K562 (cell line): ENCODE data around the gene MIDN. TPM values are rescaled to one million over a fixed set of nuclear protein-coding genes. Genes with fewer than 3 reads are reported as not detected.

ENCODE experiments used
- ARHGAP35 ChIP-seq: fragments of 450-650 bp; IDR thresholded peaks from 2 replicates; pipeline ENCODE4 v1.6.1; 2018; ENCODE audit not compliant: partially characterized antibody
- ARID1B ChIP-seq: fragments of 450-650 bp; IDR thresholded peaks from 2 replicates; pipeline ENCODE4 v1.6.1; 2016; ENCODE audit warnings: antibody characterized with exemption, mild to moderate bottlenecking, inconsistent platforms
- ASH1L ChIP-seq: fragments of 450-650 bp; IDR thresholded peaks from 2 replicates; pipeline ENCODE4 v1.6.1; 2018; ENCODE audit warnings: borderline replicate concordance, mild to moderate bottlenecking, low read depth; ENCODE audit not compliant: partially characterized antibody
- CBX3 ChIP-seq, 2 experiments: IDR thresholded peaks; 1 replicate in 1 of 2; 2 replicates in 1 of 2; pipeline ENCODE4 v1.6.1; 2012; ENCODE audit warnings: inconsistent platforms in 2 of 2, low read length in 2 of 2, borderline replicate concordance in 1 of 2, control low read depth in 1 of 2
- CREM ChIP-seq: IDR thresholded peaks from 2 replicates; pipeline ENCODE4 v1.6.1; 2014; ENCODE audit warnings: antibody characterized with exemption, low read depth
- GATAD2B ChIP-seq: fragments of 450-650 bp; IDR thresholded peaks from 2 replicates; pipeline ENCODE4 v1.6.1; 2017; ENCODE audit warnings: mild to moderate bottlenecking, borderline replicate concordance
- HNRNPLL ChIP-seq: fragments of 200-400 bp; formaldehyde crosslinking; IDR thresholded peaks from 2 replicates; pipeline ENCODE4 v1.6.1; 2017; ENCODE audit warnings: low read length, low read depth, mild to moderate bottlenecking; ENCODE audit not compliant: poor library complexity, severe bottlenecking
- KDM5B ChIP-seq: fragments of 200-600 bp; sonication (generic); IDR thresholded peaks from 2 replicates; pipeline ENCODE4 v1.6.1; 2012; ENCODE audit warnings: low read depth, mild to moderate bottlenecking, moderate library complexity, low read length, control low read depth, inconsistent platforms; ENCODE audit not compliant: insufficient replicate concordance
- L3MBTL2 ChIP-seq: fragments of 450-650 bp; IDR thresholded peaks from 2 replicates; pipeline ENCODE4 v1.6.1; 2016; ENCODE audit warnings: mild to moderate bottlenecking, moderate library complexity
- MYNN ChIP-seq, 2 experiments: sonication (generic); formaldehyde crosslinking in 1 of 2; IDR thresholded peaks; 2 replicates each; pipeline versions ENCODE4 v1.5.0 to v1.6.1; 2016 to 2020; ENCODE audit warnings: antibody characterized with exemption in 1 of 2, missing genetic modification reagents in 1 of 2
- POLR3A ChIP-seq: IDR thresholded peaks from 2 replicates; pipeline ENCODE4 v1.6.1; 2011; ENCODE audit warnings: borderline replicate concordance, mild to moderate bottlenecking, moderate library complexity; ENCODE audit not compliant: insufficient read length, insufficient read depth; ENCODE audit errors: extremely low read depth
- PYGO2 ChIP-seq: fragments of 450-650 bp; IDR thresholded peaks from 2 replicates; pipeline ENCODE4 v1.6.1; 2016; ENCODE audit warnings: mild to moderate bottlenecking, missing genetic modification characterization, moderate library complexity, missing compliant biosample characterization
- SMARCC2 ChIP-seq: fragments of 450-650 bp; IDR thresholded peaks from 2 replicates; pipeline ENCODE4 v1.6.1; 2017; ENCODE audit warnings: antibody characterized with exemption, moderate library complexity, mild to moderate bottlenecking, low read depth
- U2AF1 ChIP-seq: fragments of 200-400 bp; formaldehyde crosslinking; optimal IDR thresholded peaks from 2 replicates; pipeline ENCODE3; 2017; ENCODE audit warnings: mild to moderate bottlenecking, low read depth, low read length, moderate library complexity
- ZFP30 ChIP-seq: fragments of 250-450 bp; sonication (Bioruptor Pico); IDR thresholded peaks from 2 replicates; pipeline ENCODE4 v1.8.0; 2022; ENCODE audit warnings: moderate library complexity, mild to moderate bottlenecking, inconsistent platforms, borderline replicate concordance
- ZFPM2 ChIP-seq: fragments of 250-450 bp; sonication (Bioruptor Pico); IDR thresholded peaks from 2 replicates; pipeline ENCODE4 v1.5.1; 2022; ENCODE audit warnings: mild to moderate bottlenecking
- ZNF197 ChIP-seq: fragments of 200-800 bp; sonication (Bioruptor generic); IDR thresholded peaks from 2 replicates; pipeline ENCODE4 v1.6.1; 2016; ENCODE audit warnings: low read depth, missing genetic modification characterization, missing compliant biosample characterization
- ZSCAN32 ChIP-seq: fragments of 450-650 bp; formaldehyde crosslinking; IDR thresholded peaks from 2 replicates; pipeline ENCODE4 v1.4.0; 2020; ENCODE audit warnings: mild to moderate bottlenecking, moderate library complexity
- polyA plus RNA-seq, 8 experiments: library from polyadenylated mRNA; depleted of rRNA in 4 of 8; stranded (reverse) in 5 of 8; unstranded in 3 of 8; fragments of >200 nt; fragmentation: Nextera tagmentation in 2 of 8; fragmentation: Illumina TruSeq in 1 of 8; extraction: Ambion mirVana in 2 of 8; extraction: Trizol in 1 of 8; gene quantifications; 2 replicates each; pipeline versions ENCODE4 v1.2.1 to v1.2.3, GENCODE V29; 2011 to 2014; ENCODE audit warnings: inconsistent platforms in 1 of 8, missing spikeins in 1 of 8
- total RNA-seq, 7 experiments: library from RNA; depleted of rRNA in 6 of 7; stranded (reverse); fragments of >200 nt in 6 of 7; fragmentation: Illumina TruSeq in 2 of 7; extraction: Trizol in 2 of 7; gene quantifications; 2 replicates each; pipeline versions ENCODE4 v1.2.1 to v1.2.3, GENCODE V29; 2011 to 2021; ENCODE audit warnings: low replicate concordance in 1 of 7
- TF ChIP-seq, protein P1 (sequence below): sonication (generic); formaldehyde crosslinking; IDR thresholded peaks from 2 replicates; pipeline ENCODE4 v1.8.0; 2023; ENCODE audit warnings: mild to moderate bottlenecking, missing genetic modification reagents
- TF ChIP-seq, protein P2 (sequence below): fragments of 250-450 bp; sonication (Bioruptor Pico); IDR thresholded peaks from 2 replicates; pipeline ENCODE4 v1.4.0; 2020; ENCODE audit warnings: borderline replicate concordance
- TF ChIP-seq, protein P3 (sequence below): sonication (generic); formaldehyde crosslinking; IDR thresholded peaks from 2 replicates; pipeline ENCODE4 v1.8.1; 2023; ENCODE audit warnings: mild to moderate bottlenecking, missing genetic modification reagents

Gene MIDN
- total and polyA plus RNA-seq, 9 of the 15 experiments (the other 6 are each of a cell fraction or from before 2014, with no cell fraction given): 0.17 to 120 (median 10.1) TPM

DNA sequence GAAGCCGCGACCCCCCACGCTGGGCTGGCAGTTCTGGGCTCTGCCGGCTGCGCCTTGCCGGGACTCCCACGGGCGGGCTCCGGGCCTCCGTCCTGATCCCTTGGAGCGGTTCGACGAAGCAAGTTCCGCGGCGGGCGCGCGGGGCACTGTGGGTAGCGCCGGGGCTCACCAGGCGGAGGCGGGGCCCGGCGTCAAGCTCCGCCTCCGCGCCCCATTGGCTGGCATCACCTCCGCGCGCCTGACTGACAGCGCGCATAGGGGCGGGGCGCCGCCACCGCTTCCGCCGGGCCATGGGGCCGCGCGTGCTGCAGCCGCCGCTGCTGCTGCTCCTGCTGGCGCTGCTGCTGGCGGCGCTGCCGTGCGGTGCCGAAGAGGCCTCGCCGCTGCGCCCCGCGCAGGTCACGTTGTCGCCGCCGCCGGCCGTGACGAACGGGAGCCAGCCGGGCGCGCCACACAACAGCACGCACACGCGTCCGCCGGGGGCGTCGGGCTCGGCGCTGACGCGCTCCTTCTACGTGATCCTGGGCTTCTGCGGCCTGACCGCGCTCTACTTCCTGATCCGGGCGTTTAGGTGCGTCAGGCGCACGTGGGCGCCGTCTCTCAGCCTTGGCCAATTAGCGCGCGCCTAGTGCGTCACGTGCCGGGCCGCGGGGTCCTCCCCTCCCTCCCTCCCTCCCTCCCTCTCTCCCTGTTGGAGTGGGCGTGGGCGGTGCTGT is 27.0 kb downstream of the MIDN start, which contains the start of gene FAM174C (continued):
- TF ChIP-seq, protein P1, sequence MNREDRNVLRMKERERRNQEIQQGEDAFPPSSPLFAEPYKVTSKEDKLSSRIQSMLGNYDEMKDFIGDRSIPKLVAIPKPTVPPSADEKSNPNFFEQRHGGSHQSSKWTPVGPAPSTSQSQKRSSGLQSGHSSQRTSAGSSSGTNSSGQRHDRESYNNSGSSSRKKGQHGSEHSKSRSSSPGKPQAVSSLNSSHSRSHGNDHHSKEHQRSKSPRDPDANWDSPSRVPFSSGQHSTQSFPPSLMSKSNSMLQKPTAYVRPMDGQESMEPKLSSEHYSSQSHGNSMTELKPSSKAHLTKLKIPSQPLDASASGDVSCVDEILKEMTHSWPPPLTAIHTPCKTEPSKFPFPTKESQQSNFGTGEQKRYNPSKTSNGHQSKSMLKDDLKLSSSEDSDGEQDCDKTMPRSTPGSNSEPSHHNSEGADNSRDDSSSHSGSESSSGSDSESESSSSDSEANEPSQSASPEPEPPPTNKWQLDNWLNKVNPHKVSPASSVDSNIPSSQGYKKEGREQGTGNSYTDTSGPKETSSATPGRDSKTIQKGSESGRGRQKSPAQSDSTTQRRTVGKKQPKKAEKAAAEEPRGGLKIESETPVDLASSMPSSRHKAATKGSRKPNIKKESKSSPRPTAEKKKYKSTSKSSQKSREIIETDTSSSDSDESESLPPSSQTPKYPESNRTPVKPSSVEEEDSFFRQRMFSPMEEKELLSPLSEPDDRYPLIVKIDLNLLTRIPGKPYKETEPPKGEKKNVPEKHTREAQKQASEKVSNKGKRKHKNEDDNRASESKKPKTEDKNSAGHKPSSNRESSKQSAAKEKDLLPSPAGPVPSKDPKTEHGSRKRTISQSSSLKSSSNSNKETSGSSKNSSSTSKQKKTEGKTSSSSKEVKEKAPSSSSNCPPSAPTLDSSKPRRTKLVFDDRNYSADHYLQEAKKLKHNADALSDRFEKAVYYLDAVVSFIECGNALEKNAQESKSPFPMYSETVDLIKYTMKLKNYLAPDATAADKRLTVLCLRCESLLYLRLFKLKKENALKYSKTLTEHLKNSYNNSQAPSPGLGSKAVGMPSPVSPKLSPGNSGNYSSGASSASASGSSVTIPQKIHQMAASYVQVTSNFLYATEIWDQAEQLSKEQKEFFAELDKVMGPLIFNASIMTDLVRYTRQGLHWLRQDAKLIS (CRISPR knock-in tag): no peak; the same call in none of the 2 replicates
- peak; percentile 89 for TF ChIP-seq KDM5B
- TF ChIP-seq GATAD2B: peak; percentile 95
- TF ChIP-seq, protein P2, sequence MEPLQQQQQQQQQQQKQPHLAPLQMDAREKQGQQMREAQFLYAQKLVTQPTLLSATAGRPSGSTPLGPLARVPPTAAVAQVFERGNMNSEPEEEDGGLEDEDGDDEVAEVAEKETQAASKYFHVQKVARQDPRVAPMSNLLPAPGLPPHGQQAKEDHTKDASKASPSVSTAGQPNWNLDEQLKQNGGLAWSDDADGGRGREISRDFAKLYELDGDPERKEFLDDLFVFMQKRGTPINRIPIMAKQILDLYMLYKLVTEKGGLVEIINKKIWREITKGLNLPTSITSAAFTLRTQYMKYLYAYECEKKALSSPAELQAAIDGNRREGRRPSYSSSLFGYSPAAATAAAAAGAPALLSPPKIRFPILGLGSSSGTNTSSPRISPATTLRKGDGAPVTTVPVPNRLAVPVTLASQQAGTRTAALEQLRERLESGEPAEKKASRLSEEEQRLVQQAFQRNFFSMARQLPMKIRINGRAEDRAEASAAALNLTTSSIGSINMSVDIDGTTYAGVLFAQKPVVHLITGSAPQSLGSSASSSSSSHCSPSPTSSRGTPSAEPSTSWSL (CRISPR knock-in tag): no peak
- TF ChIP-seq ZFP30 (CRISPR knock-in tag): no peak
- no peak for TF ChIP-seq ARID1B
- no peak for TF ChIP-seq POLR3A
- no peak for TF ChIP-seq SMARCC2
- TF ChIP-seq ARHGAP35: no peak
- no peak for TF ChIP-seq CBX3 (IDR thresholded peaks at IDR 0.05; ENCODE audit: borderline replicate concordance in 1 of 2, low read length in 2 of 2)
- peak; percentile 50 for TF ChIP-seq HNRNPLL
- no peak for TF ChIP-seq ASH1L
- no peak for TF ChIP-seq U2AF1
- TF ChIP-seq, protein P3, sequence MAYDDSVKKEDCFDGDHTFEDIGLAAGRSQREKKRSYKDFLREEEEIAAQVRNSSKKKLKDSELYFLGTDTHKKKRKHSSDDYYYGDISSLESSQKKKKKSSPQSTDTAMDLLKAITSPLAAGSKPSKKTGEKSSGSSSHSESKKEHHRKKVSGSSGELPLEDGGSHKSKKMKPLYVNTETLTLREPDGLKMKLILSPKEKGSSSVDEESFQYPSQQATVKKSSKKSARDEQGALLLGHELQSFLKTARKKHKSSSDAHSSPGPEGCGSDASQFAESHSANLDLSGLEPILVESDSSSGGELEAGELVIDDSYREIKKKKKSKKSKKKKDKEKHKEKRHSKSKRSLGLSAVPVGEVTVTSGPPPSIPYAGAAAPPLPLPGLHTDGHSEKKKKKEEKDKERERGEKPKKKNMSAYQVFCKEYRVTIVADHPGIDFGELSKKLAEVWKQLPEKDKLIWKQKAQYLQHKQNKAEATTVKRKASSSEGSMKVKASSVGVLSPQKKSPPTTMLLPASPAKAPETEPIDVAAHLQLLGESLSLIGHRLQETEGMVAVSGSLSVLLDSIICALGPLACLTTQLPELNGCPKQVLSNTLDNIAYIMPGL: peak; percentile 40
- TF ChIP-seq PYGO2 (tag): no peak
- TF ChIP-seq MYNN (IDR thresholded peaks at IDR 0.05): no peak; the same call in 1 of the 2 replicates
- TF ChIP-seq MYNN (CRISPR knock-in tag; IDR thresholded peaks at IDR 0.05): no peak
- 0 out of 2 replicates have a peak, but pooled peaks have one; percentile 18 for TF ChIP-seq ZNF197 (CRISPR knock-in tag)
- TF ChIP-seq L3MBTL2: peak; percentile 86
- no peak for TF ChIP-seq ZFPM2 (CRISPR knock-in tag)
- no peak for TF ChIP-seq ZSCAN32 (CRISPR knock-in tag)
- TF ChIP-seq CREM: peak; percentile 95
